NOMO-1 (cell line): ENCODE measurements around the gene SLC4A8.

Experiments
- DNase-seq, 2 experiments: peaks; one replicate each; lab custom pipeline; 2025; ENCODE audit not compliant: unreplicated experiment in 2 of 2; lab: John Stamatoyannopoulos, UW

Gene SLC4A8

DNA sequence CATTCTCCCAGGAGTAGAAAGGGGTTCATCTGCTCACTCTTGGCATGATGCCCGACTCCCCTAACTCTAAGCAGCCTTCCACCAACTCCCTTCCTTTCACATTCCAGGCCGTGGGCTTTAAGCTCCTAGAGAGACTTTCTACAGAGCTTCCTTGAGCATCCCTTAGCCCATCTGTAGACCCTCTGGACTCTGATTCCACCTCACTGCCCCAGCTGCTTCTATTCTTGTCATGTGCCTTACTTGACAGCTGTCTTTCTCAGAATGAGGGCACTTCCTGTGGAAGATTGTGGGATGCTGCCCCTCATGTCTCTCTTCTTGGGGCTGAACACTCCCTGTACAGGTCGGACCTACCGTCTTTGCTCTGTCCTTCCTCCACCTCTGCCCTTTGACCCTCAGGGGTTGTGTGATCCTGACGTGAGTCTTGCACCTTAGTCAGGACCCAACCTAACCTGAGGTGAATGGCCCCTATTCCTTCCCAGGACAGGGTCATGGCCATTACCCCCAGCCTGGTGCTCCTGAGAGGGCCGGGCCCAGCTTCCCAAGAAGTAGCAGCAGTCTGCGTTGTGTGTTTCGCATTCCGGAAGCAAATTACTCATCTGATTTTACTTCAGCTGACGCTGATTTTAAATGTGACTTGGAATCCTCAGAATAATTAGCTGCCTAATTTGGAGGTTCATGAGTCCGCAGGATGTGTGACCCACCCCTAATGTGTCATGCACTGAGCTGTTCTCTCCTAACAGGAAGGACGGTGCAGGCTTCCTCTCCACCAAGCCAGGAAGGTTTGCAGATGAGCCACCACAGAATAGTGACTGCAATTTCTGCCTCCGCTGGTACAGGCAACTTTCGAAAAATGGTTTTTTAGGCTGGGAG, 30.7 kb upstream of the SLC4A8 start:
- peak; percentile 71 to 80 for DNase-seq

DNA sequence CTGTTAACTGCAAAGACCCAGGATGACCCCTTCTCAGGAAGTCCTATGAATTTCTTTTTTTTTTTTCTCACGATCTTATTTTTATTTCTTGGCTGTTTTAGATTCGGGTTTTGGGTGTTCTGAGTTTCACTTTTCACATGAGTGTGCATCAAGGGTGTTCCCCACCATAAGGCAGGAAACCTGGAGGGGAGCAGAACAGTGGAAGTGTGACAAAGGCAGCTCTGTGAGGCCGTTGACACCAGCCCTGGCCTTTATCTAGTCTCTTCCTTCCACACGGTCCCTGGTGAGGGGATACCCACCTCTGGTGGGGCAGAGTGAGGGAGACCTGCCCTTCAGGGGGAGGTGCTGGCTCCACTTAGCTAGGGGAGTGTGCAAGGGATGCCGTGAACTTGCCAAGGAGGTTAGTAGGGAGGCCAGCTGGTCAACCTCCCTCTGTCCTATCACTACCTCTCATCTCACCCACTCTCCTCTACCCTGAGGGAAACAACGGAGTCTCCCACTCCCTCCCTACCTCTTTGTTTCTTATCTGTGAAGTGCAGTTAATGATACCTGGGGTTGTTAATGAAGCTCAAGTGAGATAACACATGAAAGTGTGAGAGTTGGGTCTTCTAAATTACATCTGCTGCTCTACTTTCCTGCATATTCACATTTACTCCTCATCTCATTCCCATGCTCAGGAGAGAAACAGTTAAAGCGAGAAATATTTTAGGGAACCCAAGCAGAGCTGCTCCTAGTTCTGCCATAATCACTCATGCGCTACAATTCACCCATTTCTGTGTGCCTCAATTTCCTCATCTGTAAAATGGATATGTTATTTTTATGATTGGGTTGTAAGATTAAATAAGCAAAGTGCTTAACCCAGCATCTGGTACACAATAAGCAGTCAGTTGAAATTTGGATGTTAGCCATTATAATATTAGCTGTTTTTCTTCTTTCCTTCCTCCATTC, 29.1 kb upstream of the SLC4A8 start:
- DNase-seq = no peak

DNA sequence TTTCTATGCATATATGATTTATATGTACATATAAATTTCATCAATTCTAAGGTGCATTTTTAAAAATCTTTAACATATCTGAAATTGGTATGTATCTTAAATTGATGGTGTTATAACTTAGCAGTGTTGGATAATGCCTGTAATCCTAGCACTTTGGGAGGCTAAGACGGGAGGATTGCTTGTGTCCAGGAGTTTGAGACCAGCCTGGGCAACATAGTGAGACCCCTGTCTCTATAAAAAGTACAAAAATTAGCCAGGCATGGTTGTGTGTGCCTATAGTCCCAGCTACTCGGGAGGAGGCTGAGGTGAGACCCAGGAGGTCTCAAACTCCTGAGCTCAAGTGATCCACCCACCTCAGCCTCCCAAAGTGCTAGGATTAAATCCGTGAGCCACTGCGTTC, 27.0 kb upstream of the SLC4A8 start:
- DNase-seq = no peak

GRCh38 chr12:51399891-51400290, 24.7 kb upstream of the SLC4A8 start:
- no peak for DNase-seq

DNA sequence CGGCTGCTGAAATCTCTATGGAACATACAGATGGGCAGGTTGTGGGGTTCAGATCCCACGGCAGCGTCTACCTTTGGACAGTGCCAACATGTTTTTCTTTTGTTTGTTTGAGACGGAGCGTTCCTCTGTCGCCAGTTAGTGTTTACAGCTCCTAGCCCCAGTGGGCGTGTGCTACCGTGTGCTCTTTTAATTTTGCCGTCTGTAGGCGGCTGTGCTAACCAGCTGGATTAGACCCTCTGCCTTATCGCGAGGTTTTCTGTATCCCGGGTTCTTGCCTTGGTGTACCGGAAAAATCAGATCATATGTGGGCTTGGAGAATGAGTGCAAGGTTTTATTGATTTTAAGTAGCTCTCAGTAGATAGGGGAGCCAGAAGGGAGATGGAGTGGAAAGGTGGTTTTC, 23.6 kb upstream of the SLC4A8 start:
- no peak for DNase-seq

DNA sequence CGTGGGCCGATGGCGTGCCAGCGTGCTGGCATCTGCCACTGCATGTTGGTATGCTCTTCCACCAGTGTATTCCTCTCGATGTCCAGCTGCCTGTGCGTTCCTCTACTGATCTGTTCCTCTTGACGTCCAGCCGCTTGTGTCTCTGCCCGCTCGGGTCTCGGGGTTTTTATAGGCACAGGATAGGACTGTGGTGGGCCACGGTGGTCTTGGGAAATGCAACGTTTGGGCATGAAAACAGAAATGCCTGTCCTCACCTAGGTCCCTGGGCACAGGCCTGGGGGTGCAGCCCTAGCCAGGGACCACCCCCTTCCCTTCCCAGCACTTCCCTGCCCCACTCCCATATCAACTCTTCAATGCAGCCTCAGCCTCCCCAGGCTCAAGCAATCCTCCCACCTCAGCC, 23.1 kb upstream of the SLC4A8 start:
- DNase-seq = no peak

DNA sequence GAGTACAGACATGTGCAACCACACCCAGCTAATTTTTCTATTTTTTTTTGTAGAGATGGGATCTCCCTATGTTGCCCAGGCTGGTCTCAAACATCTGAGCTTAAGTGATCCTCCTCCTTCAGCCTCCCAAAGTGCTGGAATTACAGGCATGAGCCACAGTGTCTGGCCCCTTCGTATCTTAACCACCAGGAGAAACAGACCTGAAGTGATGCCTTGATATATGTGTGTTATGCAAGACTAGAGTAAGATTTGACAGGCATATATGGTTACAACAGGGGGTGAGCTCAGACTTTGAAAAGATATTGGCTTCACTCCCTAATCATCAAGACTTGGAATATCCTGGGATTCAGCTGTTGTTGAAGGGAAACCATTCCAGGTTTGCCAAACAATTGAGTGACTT, 22.7 kb upstream of the SLC4A8 start:
- DNase-seq = peak in 1 of 2 experiments; percentile 18

DNA sequence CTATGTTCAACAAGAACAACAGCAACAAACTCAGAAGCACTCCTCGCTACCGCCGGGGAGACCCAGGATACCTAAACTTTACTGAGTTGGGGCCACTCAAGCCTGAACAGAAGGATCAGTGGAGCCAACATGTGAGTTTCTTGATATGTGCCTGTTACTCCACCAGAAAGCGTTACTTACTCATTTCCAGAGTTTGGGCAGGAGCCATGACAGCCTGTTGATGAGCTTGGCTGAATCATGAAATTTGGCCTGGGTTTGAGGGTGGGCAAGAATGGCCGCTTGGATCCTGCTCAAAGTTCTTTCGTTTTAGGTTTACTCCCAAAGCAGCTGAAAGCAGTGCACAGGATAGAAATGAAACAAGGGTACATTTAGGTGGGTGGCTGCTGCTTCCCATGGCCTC, 21.5 kb upstream of the SLC4A8 start:
- DNase-seq = peak in 1 of 2 experiments; percentile 45

DNA sequence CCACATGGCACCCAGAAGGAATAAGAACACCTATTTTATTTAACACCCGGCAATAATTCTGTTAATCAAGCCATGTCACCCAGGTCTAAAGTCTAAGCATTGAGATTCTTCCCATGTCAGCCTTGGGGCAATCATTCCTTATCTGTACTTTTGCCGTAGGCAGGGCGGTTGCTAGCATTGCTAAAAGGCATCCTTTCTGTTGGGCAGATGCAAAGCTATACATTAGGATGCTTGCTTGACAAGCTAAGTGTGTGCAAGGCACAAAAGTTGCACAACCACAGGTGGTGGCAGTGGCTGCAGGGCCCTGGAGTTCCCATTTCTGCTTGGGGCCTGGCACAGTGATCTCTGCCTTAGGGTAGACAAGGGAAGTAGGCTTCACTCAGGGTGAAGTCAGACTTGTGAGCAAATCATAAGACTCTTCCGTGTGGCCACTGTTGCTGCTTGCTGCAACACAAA, 20.9 kb upstream of the SLC4A8 start:
- peak; percentile 97 to 98 for DNase-seq

DNA sequence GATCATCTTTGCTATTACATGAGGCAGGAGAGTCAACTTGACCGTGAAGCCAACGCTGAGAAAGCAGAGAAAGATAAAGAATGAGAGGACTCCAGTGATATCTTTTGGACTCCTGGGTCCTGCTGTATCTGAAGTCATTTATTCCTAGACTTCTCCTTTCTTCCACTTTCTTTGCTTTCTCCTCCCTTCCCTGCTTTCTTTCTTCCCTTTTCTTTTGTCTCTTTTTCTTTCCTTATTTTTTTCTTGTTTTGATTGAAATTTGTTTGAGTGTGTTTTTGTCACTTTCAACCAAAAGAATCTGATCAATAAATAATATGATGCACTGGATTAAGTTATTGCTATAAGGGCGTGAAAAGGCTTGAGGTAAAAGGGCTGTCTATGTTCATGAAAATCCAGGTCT, 20.0 kb upstream of the SLC4A8 start:
- no peak for DNase-seq

GRCh38 chr12:51405801-51406207, 18.8 kb upstream of the SLC4A8 start:
- no peak for DNase-seq

GRCh38 chr12:51406290-51406689, 18.3 kb upstream of the SLC4A8 start:
- DNase-seq = no peak

DNA sequence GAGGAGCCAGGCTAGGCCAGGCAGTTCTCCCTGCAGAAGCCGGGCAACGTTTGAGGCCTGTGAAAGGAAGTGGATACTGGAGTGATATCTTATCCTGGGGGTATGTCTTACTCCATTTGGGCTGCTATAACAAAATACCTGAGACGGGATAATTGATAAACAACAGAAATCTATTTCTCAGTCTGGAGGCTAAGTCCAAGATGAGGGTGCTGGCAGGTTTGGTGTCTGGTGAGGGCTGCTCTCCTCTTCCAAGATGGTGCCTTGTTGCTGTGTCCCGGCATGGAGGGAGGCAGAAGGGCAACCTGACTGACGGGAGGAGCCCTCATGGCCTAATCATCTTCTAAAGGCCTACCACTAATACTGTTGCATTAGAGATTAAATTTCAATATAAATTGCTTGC, 17.8 kb upstream of the SLC4A8 start:
- no peak for DNase-seq

GRCh38 chr12:51407604-51408003, 17.0 kb upstream of the SLC4A8 start:
- DNase-seq = no peak

- DNase-seq = no peak
Observed at GRCh38 chr12:51409846-51410245, 14.8 kb upstream of the SLC4A8 start.

DNA sequence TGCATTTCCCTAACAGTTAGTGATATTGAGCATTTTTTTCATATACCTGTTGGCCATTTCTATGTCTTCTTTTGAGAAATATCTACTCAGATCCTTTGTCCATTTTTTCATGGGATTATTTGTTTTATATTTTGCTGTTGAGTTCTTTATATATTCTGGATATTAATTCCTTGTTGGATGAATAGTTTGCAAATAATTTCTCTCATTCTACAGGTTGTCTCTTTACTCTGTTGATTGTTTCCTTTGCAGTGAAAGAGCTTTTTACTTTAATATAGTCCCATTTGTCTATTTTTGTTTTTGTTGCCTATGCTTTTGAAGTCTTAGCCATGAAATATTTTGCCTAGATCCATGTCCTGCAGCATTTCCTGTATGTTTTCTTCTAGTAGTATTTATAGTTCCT, 11.5 kb upstream of the SLC4A8 start:
- DNase-seq = no peak

GRCh38 chr12:51413791-51414190, 10.8 kb upstream of the SLC4A8 start:
- DNase-seq = no peak

DNA sequence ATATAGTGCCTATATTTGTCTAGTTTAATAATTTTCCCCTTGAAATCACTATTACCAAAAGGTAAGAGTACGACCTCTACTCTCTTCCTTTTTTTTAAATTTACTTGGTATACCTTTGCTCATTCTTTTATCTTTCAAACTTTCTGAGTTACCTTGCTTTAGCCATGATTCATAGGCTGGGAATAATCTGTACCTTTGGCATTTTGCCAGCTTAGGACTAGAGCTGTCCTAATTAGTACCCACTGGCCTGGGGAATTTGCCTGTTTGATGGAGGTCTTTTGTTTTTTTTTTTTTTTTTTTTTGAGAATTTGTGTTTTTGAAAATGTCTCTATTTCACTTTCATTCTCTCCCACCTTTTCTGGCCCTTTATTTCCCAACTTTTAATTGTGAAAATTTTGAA, 8.7 kb upstream of the SLC4A8 start:
- DNase-seq = no peak

DNA sequence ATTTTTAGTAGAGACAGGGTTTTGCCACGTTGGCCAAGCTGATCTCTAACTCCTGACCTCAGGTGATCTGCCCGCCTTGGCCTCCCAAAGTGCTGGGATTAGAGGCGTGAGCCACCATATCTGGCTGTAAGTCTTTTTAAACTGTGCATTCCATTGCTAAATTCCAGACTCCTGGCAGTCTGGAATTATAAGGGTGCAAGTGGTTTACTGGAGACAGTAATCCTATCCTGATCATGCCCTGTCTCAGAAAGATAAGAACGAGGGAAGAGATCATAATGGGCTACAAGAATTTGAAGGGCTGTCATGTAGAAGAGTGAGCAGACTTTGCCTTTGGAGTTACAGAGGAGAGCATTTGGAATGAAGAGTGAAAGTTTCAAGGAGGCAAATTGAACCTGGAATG, 6.8 kb upstream of the SLC4A8 start:
- no peak for DNase-seq

GRCh38 chr12:51419425-51420193, 5.0 kb upstream of the SLC4A8 start:
- DNase-seq = no peak
